Endothelial cell of umbilical vein (primary cell): ENCODE results near the gene C1QTNF7. TPM values are rescaled to one million over a fixed set of nuclear protein-coding genes. Genes with fewer than 3 reads are reported as not detected.

Source experiments
- BruUV-seq: library from RNA; stranded (reverse); fragments of 400-500 nt; replicated peaks from 2 replicates; lab custom pipeline; 2021; lab: Mats Ljungman, UMichigan
- CTCF ChIA-PET: fragments of 300-600, 350-600 bp; sonication (Branson Sonifier 250); formaldehyde crosslinking; loops from one replicate; lab custom pipeline; 2021; ENCODE audit warnings: antibody characterized with exemption, inconsistent platforms; lab: Charles Lee
- POLR2A ChIA-PET: fragments of 300-600, 350-600 bp; sonication (Branson Sonifier 250); formaldehyde crosslinking; loops from one replicate; lab custom pipeline; 2021; ENCODE audit warnings: antibody characterized with exemption, inconsistent platforms; lab: Charles Lee
- DNase-seq: peaks from one replicate; pipeline ENCODE4 v3.0.0-alpha.2; 2011; ENCODE audit warnings: low read depth, low spot score
- FAIRE-seq: peaks from 2 replicates; lab custom pipeline; 2011; peaks lifted over from hg19 to GRCh38; lab: Jason Lieb, UNC
- H2AFZ ChIP-seq: 2 replicates; pipeline ENCODE4 v1.6.0; 2012; ENCODE audit warnings: low read depth, low read length, control low read depth, inconsistent platforms
- H3K27ac ChIP-seq: 2 replicates; pipeline ENCODE4 v1.5.1; 2011; ENCODE audit warnings: low read depth, mild to moderate bottlenecking, control low read depth, low read length, moderate library complexity; ENCODE audit not compliant: insufficient read depth
- H3K27me3 ChIP-seq, 2 experiments: 2 replicates each; pipeline versions ENCODE4 v1.6.0 to v1.6.1; 2011; ENCODE audit warnings: low read length in 2 of 2, mixed read lengths in 1 of 2; ENCODE audit not compliant: control insufficient read depth in 2 of 2, insufficient read depth in 2 of 2
- H3K36me3 ChIP-seq, 2 experiments: 2 replicates in 1 of 2; 3 replicates in 1 of 2; pipeline ENCODE4 v1.5.1; 2011; ENCODE audit warnings: low read length in 2 of 2, mild to moderate bottlenecking in 1 of 2, moderate library complexity in 1 of 2; ENCODE audit not compliant: control insufficient read depth in 2 of 2, insufficient read depth in 2 of 2; ENCODE audit errors: extremely low read depth in 1 of 2
- H3K4me1 ChIP-seq: 3 replicates; pipeline ENCODE4 v1.5.1; 2011; ENCODE audit warnings: mild to moderate bottlenecking, low read length; ENCODE audit not compliant: control insufficient read depth, insufficient read depth; ENCODE audit errors: extremely low read depth
- H3K4me2 ChIP-seq: 2 replicates; pipeline ENCODE4 v1.6.1; 2011; ENCODE audit warnings: low read length, control low read depth, mixed read lengths; ENCODE audit not compliant: insufficient read depth
- H3K4me3 ChIP-seq, 3 experiments: fragments of 200-600 bp in 1 of 3; sonication (generic), shearing (Covaris generic) in 1 of 3; replicated peaks in 1 of 3; 2 replicates each; pipeline ENCODE4 v1.5.1; 2011 to 2016; ENCODE audit warnings: control low read depth in 3 of 3, low read length in 3 of 3, mild to moderate bottlenecking in 2 of 3, inconsistent platforms in 1 of 3, low read depth in 1 of 3, moderate library complexity in 1 of 3; ENCODE audit not compliant: insufficient read depth in 1 of 3
- H3K79me2 ChIP-seq: 2 replicates; pipeline ENCODE4 v1.6.0; 2012; ENCODE audit warnings: low read length, inconsistent platforms; ENCODE audit not compliant: control insufficient read depth, insufficient read depth
- H3K9ac ChIP-seq: replicated peaks from 2 replicates; pipeline ENCODE3; 2011; ENCODE audit warnings: low read length, control low read depth; ENCODE audit not compliant: insufficient read depth; ENCODE audit errors: extremely low read depth
- H3K9me1 ChIP-seq: replicated peaks from 3 replicates; pipeline ENCODE4 v1.6.0; 2011; ENCODE audit warnings: mild to moderate bottlenecking, low read length; ENCODE audit not compliant: control insufficient read depth, insufficient read depth; ENCODE audit errors: extremely low read depth
- H3K9me3 ChIP-seq: replicated peaks from 2 replicates; pipeline ENCODE4 v1.5.1; 2012; ENCODE audit warnings: low read length, inconsistent platforms; ENCODE audit not compliant: control insufficient read depth, insufficient read depth
- H4K20me1 ChIP-seq: replicated peaks from 2 replicates; pipeline ENCODE3; 2011; ENCODE audit warnings: mild to moderate bottlenecking, low read length; ENCODE audit not compliant: control insufficient read depth, insufficient read depth; ENCODE audit errors: extremely low read depth
- CTCF ChIP-seq, 2 donors: IDR thresholded peaks; 1 replicate in 1 of 2; 2 replicates in 1 of 2; pipeline ENCODE4 v1.5.1; 2011; ENCODE audit warnings: low read length in 2 of 2, mild to moderate bottlenecking in 2 of 2, moderate library complexity in 2 of 2, control low read depth in 1 of 2, inconsistent platforms in 1 of 2, low read depth in 1 of 2; ENCODE audit not compliant: insufficient read depth in 1 of 2; ENCODE audit errors: extremely low read depth in 1 of 2
- EZH2 ChIP-seq: IDR thresholded peaks from 2 replicates; pipeline ENCODE4 v1.6.1; 2012; ENCODE audit warnings: borderline replicate concordance, low read depth, mild to moderate bottlenecking, moderate library complexity, low read length, inconsistent platforms; ENCODE audit not compliant: severe bottlenecking
- MAX ChIP-seq: IDR thresholded peaks from 2 replicates; pipeline ENCODE4 v1.6.1; 2011; ENCODE audit not compliant: insufficient read depth, insufficient read length
- POLR2A ChIP-seq: IDR thresholded peaks from 2 replicates; pipeline ENCODE4 v1.6.1; 2012; ENCODE audit warnings: low read depth, mild to moderate bottlenecking, control low read depth, low read length
- POLR2AphosphoS5 ChIP-seq: IDR thresholded peaks from 2 replicates; pipeline ENCODE4 v1.6.1; 2012; ENCODE audit warnings: low read depth, mild to moderate bottlenecking, control low read depth, low read length, moderate library complexity; ENCODE audit not compliant: insufficient read depth
- dilution Hi-C: fragments of 300-500 bp; cut with MboI; formaldehyde crosslinking; loops from one replicate; pipeline ENCODE4 v1.15.0; 2019; ENCODE audit warnings: low sequenced_read_pairs; ENCODE audit not compliant: extremely low pct_ligation_motif_present
- intact Hi-C: fragments of 100-400 bp; cut with micrococcal nuclease; formaldehyde crosslinking; loops from one replicate; pipeline ENCODE4 v1.10.0; 2022
- polyA plus RNA-seq, 4 experiments: library from polyadenylated mRNA; depleted of rRNA in 3 of 4; stranded (reverse) in 3 of 4; unstranded in 1 of 4; fragments of >200 nt; gene quantifications; 2 replicates each; pipeline versions ENCODE4 v1.2.1 to v1.2.3, GENCODE V29; 2011 to 2012; ENCODE audit warnings: missing spikeins in 1 of 4
- total RNA-seq: library from RNA; stranded (reverse); gene quantifications from 2 replicates; pipeline ENCODE4 v1.2.3, GENCODE V29; 2021

The C1QTNF7 gene
- total and polyA plus RNA-seq, 2 donors (not counting 3 experiments of a cell fraction or from before 2014, with no cell fraction given): not detected

GRCh38 chr4:15398732-15399131, 29.1 kb upstream of the C1QTNF7 start:
- intact Hi-C loops: no loop called here
- Histone ChIP-seq H3K4me2 (no peak overlapping the region), H2AFZ (no peak overlapping the region), H3K9me3 (no peaks in the 10 kb centered on the region), H3K4me3 (no peak overlapping the region), H3K4me1 (no peaks in the 10 kb centered on the region), H3K9ac (no peak overlapping the region), H3K27ac (no peak overlapping the region), H3K36me3 (no peaks in the 10 kb centered on the region), H4K20me1 (no peaks in the 10 kb centered on the region), H3K9me1 (no peaks in the 10 kb centered on the region), H3K27me3 (no peaks in the 10 kb centered on the region), H3K79me2 (no peaks in the 10 kb centered on the region)
- FAIRE-seq (no peak), DNase-seq (no peak)
- POLR2A ChIA-PET: no interaction called here
- dilution Hi-C loops: no loop called here
- CTCF ChIA-PET: interaction anchor here (2.9 to 3.0 kb wide), 2 partner anchors 165 to 1743 kb away, joined by 13 to 32 read pairs; no protein-coding TSS in a partner anchor
- TF ChIP-seq MAX (no peak), EZH2 (no peak), CTCF (IDR thresholded peaks at IDR 0.05; ENCODE audit: extremely low read depth in 1 of 2, insufficient read depth in 1 of 2, low read depth in 1 of 2, low read length in 2 of 2) (no peak)
- no TSS peak for BruUV-seq

- ChIA-PET CTCF (no interaction called here), POLR2A (no interaction called here)
- dilution Hi-C loops: no loop called here
- no peaks in the 10 kb centered on the region for H3K27me3 ChIP-seq
- no TSS peak for BruUV-seq
- no peak overlapping the region for H2AFZ ChIP-seq
- DNase-seq (no peak), FAIRE-seq (no peak)
- no peak overlapping the region for H3K4me2 ChIP-seq
- H3K27ac ChIP-seq: no peak overlapping the region
- no peak overlapping the region for H3K9ac ChIP-seq
- H3K9me1 ChIP-seq: no peaks in the 10 kb centered on the region
- intact Hi-C loops: no loop called here
- H4K20me1 ChIP-seq: no peaks in the 10 kb centered on the region
- H3K36me3 ChIP-seq: no peaks in the 10 kb centered on the region
- no peaks in the 10 kb centered on the region for H3K79me2 ChIP-seq
- TF ChIP-seq POLR2AphosphoS5 (no peak), CTCF (IDR thresholded peaks at IDR 0.05; ENCODE audit: extremely low read depth in 1 of 2, insufficient read depth in 1 of 2, low read depth in 1 of 2, low read length in 2 of 2) (no peak), POLR2A (no peak)
- H3K4me3 ChIP-seq: no peak overlapping the region
- no peaks in the 10 kb centered on the region for H3K9me3 ChIP-seq
- no peaks in the 10 kb centered on the region for H3K4me1 ChIP-seq
Observed at GRCh38 chr4:15400226-15400625, 27.6 kb upstream of the C1QTNF7 start.
